B cell (primary cell): ENCODE measurements around the gene HOXB3. TPM values are rescaled to one million over a fixed set of nuclear protein-coding genes. Genes with fewer than 3 reads are reported as not detected.

Experiments used
- ATAC-seq: fragments of 200-7000 bp; cut with Tn5 transposase; one replicate; pipeline ENCODE4 v1.10.0; 2021; ENCODE audit warnings: low read depth, mild to moderate bottlenecking, moderate number of reproducible peaks, moderate library complexity
- CTCF ChIA-PET: fragments of 350-600 bp; sonication (Branson Sonifier 250); formaldehyde crosslinking; loops from one replicate; lab custom pipeline; 2021; ENCODE audit warnings: antibody characterized with exemption, inconsistent platforms; lab: Charles Lee
- POLR2A ChIA-PET: fragments of 350-600 bp; sonication (Branson Sonifier 250); formaldehyde crosslinking; loops from one replicate; lab custom pipeline; 2021; ENCODE audit warnings: antibody characterized with exemption; lab: Charles Lee
- DNase-seq: peaks from one replicate; pipeline ENCODE4 v3.0.0; 2013
- H2AFZ ChIP-seq: 2 replicates; pipeline ENCODE4 v1.6.1; 2012; ENCODE audit warnings: mild to moderate bottlenecking, low read depth, low read length; ENCODE audit not compliant: insufficient read depth, poor library complexity, severe bottlenecking
- H3K27ac ChIP-seq, 2 donors: 1 replicate in 1 of 2; 2 replicates in 1 of 2; pipeline ENCODE4 v1.5.1; 2012 to 2013; ENCODE audit warnings: low read length in 2 of 2, mild to moderate bottlenecking in 2 of 2, moderate library complexity in 1 of 2
- H3K27me3 ChIP-seq, 4 experiments: fragments of 200-600 bp in 1 of 4; sonication (generic) in 1 of 4; replicated peaks in 1 of 4; 1 replicate in 2 of 4; 2 replicates in 2 of 4; pipeline versions ENCODE4 v1.6.1 to v1.7.0; 2013 to 2016; ENCODE audit warnings: low read length in 3 of 4, mild to moderate bottlenecking in 2 of 4, mixed read lengths in 1 of 4, moderate library complexity in 1 of 4; ENCODE audit not compliant: insufficient read depth in 4 of 4, control insufficient read depth in 3 of 4; ENCODE audit errors: control extremely low read depth in 1 of 4
- H3K36me3 ChIP-seq, 2 experiments: replicated peaks in 1 of 2; 1 replicate in 1 of 2; 2 replicates in 1 of 2; pipeline versions ENCODE4 v1.6.1 to v1.7.1; 2013; ENCODE audit warnings: low read length in 1 of 2; ENCODE audit not compliant: insufficient read depth in 2 of 2, control insufficient read depth in 1 of 2; ENCODE audit errors: control extremely low read depth in 1 of 2, extremely low read depth in 1 of 2
- H3K4me1 ChIP-seq, 2 donors: fragments of 200-600 bp in 1 of 2; sonication (generic) in 1 of 2; 1 replicate in 1 of 2; 2 replicates in 1 of 2; pipeline versions ENCODE4 v1.5.1 to v1.6.1; 2013 to 2017; ENCODE audit warnings: low read length in 2 of 2; ENCODE audit not compliant: control insufficient read depth in 2 of 2, insufficient read depth in 2 of 2
- H3K4me2 ChIP-seq: replicated peaks from 2 replicates; pipeline ENCODE3; 2012; ENCODE audit warnings: mild to moderate bottlenecking, low read depth, low read length; ENCODE audit not compliant: poor library complexity, severe bottlenecking
- H3K4me3 ChIP-seq, 5 experiments: fragments of 200-600 bp in 1 of 5; sonication (generic) in 1 of 5; 1 replicate in 3 of 5; 2 replicates in 2 of 5; pipeline versions ENCODE4 v1.5.1 to v1.7.0; 2011 to 2016; ENCODE audit warnings: low read length in 4 of 5, mild to moderate bottlenecking in 4 of 5, low read depth in 2 of 5, control low read depth in 1 of 5, moderate library complexity in 1 of 5; ENCODE audit not compliant: insufficient read depth in 1 of 5; ENCODE audit errors: control extremely low read depth in 1 of 5, extremely low read depth in 1 of 5
- H3K79me2 ChIP-seq: fragments of 200-600 bp; sonication (generic); one replicate; pipeline ENCODE4 v1.6.0; 2016; ENCODE audit warnings: low read length; ENCODE audit not compliant: control insufficient read depth, insufficient read depth
- H3K9ac ChIP-seq: fragments of 200-600 bp; sonication (generic); 2 replicates; pipeline ENCODE4 v1.6.1; 2017; ENCODE audit warnings: mild to moderate bottlenecking, low read length, moderate library complexity
- H3K9me3 ChIP-seq, 3 donors: one replicate each; pipeline versions ENCODE4 v1.6.1 to v1.7.1; 2013; ENCODE audit warnings: low read length in 2 of 3; ENCODE audit not compliant: control insufficient read depth in 2 of 3, insufficient read depth in 1 of 3; ENCODE audit errors: control extremely low read depth in 1 of 3
- H4K20me1 ChIP-seq: 2 replicates; pipeline ENCODE4 v1.6.0; 2012; ENCODE audit warnings: mild to moderate bottlenecking, low read length; ENCODE audit not compliant: insufficient read depth, control insufficient read depth, poor library complexity, severe bottlenecking
- H3K27ac Mint-ChIP-seq: one replicate; pipeline ENCODE4 v1.8.0; 2021; ENCODE audit warnings: mixed read lengths
- H3K27me3 Mint-ChIP-seq: one replicate; pipeline ENCODE4 v1.8.0; 2021; ENCODE audit warnings: mixed read lengths
- H3K4me1 Mint-ChIP-seq: one replicate; pipeline ENCODE4 v1.8.0; 2021; ENCODE audit warnings: mixed read lengths
- H3K4me3 Mint-ChIP-seq: one replicate; pipeline ENCODE4 v1.8.0; 2021; ENCODE audit warnings: mixed read lengths
- H3K9me3 Mint-ChIP-seq: one replicate; pipeline ENCODE4 v1.8.0; 2022; ENCODE audit warnings: mixed read lengths; ENCODE audit not compliant: insufficient read depth
- CTCF ChIP-seq: fragments of 200-600 bp; IDR thresholded peaks from one replicate; pipeline ENCODE4 v1.8.0; 2022; ENCODE audit warnings: antibody characterized with exemption, mild to moderate bottlenecking
- EZH2 ChIP-seq: IDR thresholded peaks from 2 replicates; pipeline ENCODE4 v1.6.1; 2012; ENCODE audit warnings: borderline replicate concordance, low read depth, mild to moderate bottlenecking, moderate library complexity, low read length; ENCODE audit not compliant: insufficient read depth, poor library complexity, severe bottlenecking
- WGBS: methylation state at CpG from one replicate; pipeline ENCODE4 v1.1.5; 2013; ENCODE audit warnings: missing lambda C conversion rate; ENCODE audit not compliant: insufficient coverage; 5-methylcytosine and 5-hydroxymethylcytosine counted together
- intact Hi-C: fragments of 100-400 bp; cut with micrococcal nuclease; formaldehyde crosslinking; loops from one replicate; pipeline ENCODE4 v1.10.0; 2022
- polyA plus RNA-seq: library from polyadenylated mRNA; depleted of rRNA; stranded (reverse); fragments of >200 nt; gene quantifications from 2 replicates; pipeline ENCODE4 v1.2.3, GENCODE V29; 2012
- total RNA-seq, 2 donors: library from RNA; stranded (reverse); fragments of 120-200 nt in 1 of 2; gene quantifications; 1 replicate in 1 of 2; 2 replicates in 1 of 2; pipeline versions ENCODE4 v1.2.3 to v1.2.4, GENCODE V29; 2013 to 2022

HOXB3 gene
- total and polyA plus RNA-seq, 2 donors (not counting 1 experiment from before 2014, with no cell fraction given), result 3.0 to 4.0 TPM

- ChIA-PET POLR2A (no interaction called here), CTCF (no interaction called here)
- peaks cover 36% of the 10 kb centered on the region for H3K27me3 Mint-ChIP-seq
- no peaks in the 10 kb centered on the region for H3K9me3 Mint-ChIP-seq
- H3K27ac Mint-ChIP-seq, result no peak overlapping the region
- no peaks in the 10 kb centered on the region for H3K4me1 Mint-ChIP-seq
- Histone ChIP-seq H2AFZ (no peak overlapping the region), H3K4me1 (no peaks in the 10 kb centered on the region), H3K27ac (no peak overlapping the region), H3K9me3 (no peaks in the 10 kb centered on the region), H4K20me1 (no peaks in the 10 kb centered on the region), H3K4me2 (no peak overlapping the region), H3K9ac (no peak overlapping the region), H3K4me3 (no peak overlapping the region), H3K36me3 (no peaks in the 10 kb centered on the region), H3K27me3 (peaks cover 0 to 12% (median 1%) of the 10 kb centered on the region in 4 experiments), H3K79me2 (no peaks in the 10 kb centered on the region)
- no peak overlapping the region for H3K4me3 Mint-ChIP-seq
- 100% methylated on average over 1 of the region's 4 CpGs for WGBS
- TF ChIP-seq CTCF (no peak), EZH2 (no peak)
- intact Hi-C loops, result no loop called here
- DNase-seq (no peak), ATAC-seq (no peak)
These were observed 87.1 kb downstream of the HOXB3 start for GRCh38 chr17:48502901-48503300.

GRCh38 chr17:48502312-48502711 lies 87.7 kb downstream of the HOXB3 start:
- TF ChIP-seq EZH2, result no peak
- TF ChIP-seq CTCF, result no peak
- Mint-ChIP-seq H3K4me3 (no peak overlapping the region), H3K9me3 (no peaks in the 10 kb centered on the region), H3K4me1 (no peaks in the 10 kb centered on the region), H3K27ac (no peak overlapping the region), H3K27me3 (peaks cover 42% of the 10 kb centered on the region)
- H3K4me2 ChIP-seq, result no peak overlapping the region
- H3K79me2 ChIP-seq, result no peaks in the 10 kb centered on the region
- no peaks in the 10 kb centered on the region for H4K20me1 ChIP-seq
- H3K27ac ChIP-seq, result no peak overlapping the region
- no peak for DNase-seq
- WGBS, result 91% methylated on average over 1 of the region's 2 CpGs
- H3K36me3 ChIP-seq, result no peaks in the 10 kb centered on the region
- H2AFZ ChIP-seq, result no peak overlapping the region
- no peak overlapping the region for H3K9ac ChIP-seq
- POLR2A ChIA-PET, result no interaction called here
- intact Hi-C loops, result no loop called here
- H3K27me3 ChIP-seq, result peaks cover 0 to 12% (median under 1%) of the 10 kb centered on the region in 4 experiments
- no peak overlapping the region for H3K4me3 ChIP-seq
- H3K9me3 ChIP-seq, result no peaks in the 10 kb centered on the region
- ATAC-seq, result no peak
- CTCF ChIA-PET, result no interaction called here
- no peaks in the 10 kb centered on the region for H3K4me1 ChIP-seq
